HG02678 (cell line): ENCODE results near the gene DNAH10.

Experiments
- ATAC-seq: cut with Tn5 transposase; IDR thresholded peaks from one replicate; pipeline ENCODE4 v1.9.1; 2021; ENCODE audit warnings: mild to moderate bottlenecking, moderate library complexity; ENCODE audit not compliant: unreplicated experiment

Gene DNAH10

GRCh38 chr12:123879691-123880090 is 117.6 kb downstream of the DNAH10 start:
- no peak for ATAC-seq

GRCh38 chr12:123882161-123882705 is 120.1 kb downstream of the DNAH10 start:
- ATAC-seq: no peak

- no peak for ATAC-seq
These were observed 124.2 kb downstream of the DNAH10 start for GRCh38 chr12:123886258-123886657.

GRCh38 chr12:123886931-123887582 is 125.0 kb downstream of the DNAH10 start:
- ATAC-seq: no peak

GRCh38 chr12:123888989-123889388 is 126.9 kb downstream of the DNAH10 start:
- ATAC-seq: no peak

GRCh38 chr12:123889848-123890535 is 127.9 kb downstream of the DNAH10 start:
- ATAC-seq: no peak

- no peak for ATAC-seq
These were observed 128.4 kb downstream of the DNAH10 start for GRCh38 chr12:123890536-123890902.

GRCh38 chr12:123891011-123891410 is 128.9 kb downstream of the DNAH10 start:
- no peak for ATAC-seq

- no peak for ATAC-seq
These were observed 129.5 kb downstream of the DNAH10 start for GRCh38 chr12:123891516-123892179.

- no peak for ATAC-seq
These were observed 130.1 kb downstream of the DNAH10 start for GRCh38 chr12:123892180-123892559.

- ATAC-seq: no peak
These were observed 130.8 kb downstream of the DNAH10 start for GRCh38 chr12:123892853-123893252.

GRCh38 chr12:123893276-123893675 is 131.2 kb downstream of the DNAH10 start:
- ATAC-seq: no peak

GRCh38 chr12:123894823-123895345 is 132.8 kb downstream of the DNAH10 start:
- ATAC-seq: no peak

GRCh38 chr12:123895451-123895850 is 133.3 kb downstream of the DNAH10 start:
- ATAC-seq: no peak

GRCh38 chr12:123896767-123897166 is 134.7 kb downstream of the DNAH10 start:
- ATAC-seq: no peak

GRCh38 chr12:123897221-123897620 is 135.1 kb downstream of the DNAH10 start:
- ATAC-seq: no peak

GRCh38 chr12:123898673-123899072 is 136.6 kb downstream of the DNAH10 start:
- ATAC-seq: no peak

GRCh38 chr12:123899368-123899767 is 137.3 kb downstream of the DNAH10 start:
- no peak for ATAC-seq

- ATAC-seq: no peak
These were observed 138.8 kb downstream of the DNAH10 start for GRCh38 chr12:123900871-123901376.

GRCh38 chr12:123902821-123903220 is 140.7 kb downstream of the DNAH10 start:
- ATAC-seq: no peak

- ATAC-seq: no peak
These were observed 141.4 kb downstream of the DNAH10 start for GRCh38 chr12:123903301-123904065.
